ENCODE results near the gene CYP20A1. TPM values are rescaled to one million over a fixed set of nuclear protein-coding genes. Genes with fewer than 3 reads are reported as not detected.

Gene CYP20A1
- polyA plus RNA-seq, 1 donor: 16.8 TPM

Other genes starting within 250 kb of the CYP20A1 start
- 9.8 TPM for gene NBEAL1, start 224.1 kb upstream of the CYP20A1 start, polyA plus RNA-seq
- gene ABI2, start 89.4 kb downstream of the CYP20A1 start, polyA plus RNA-seq: 27.7 TPM